HL-60 (cell line): ENCODE data around the gene CNNM3.

Source experiments
- DNase-seq, 2 experiments: peaks; one replicate each; pipeline ENCODE4 v3.0.0-alpha.2; 2010 to 2020; ENCODE audit warnings: low read depth in 1 of 2, low spot score in 1 of 2
- H3K27ac ChIP-seq: fragments of 250-450 bp; sonication (Bioruptor Pico); replicated peaks from 2 replicates; pipeline ENCODE4 v1.5.1; 2020; ENCODE audit warnings: mild to moderate bottlenecking, moderate library complexity
- H3K27me3 ChIP-seq: fragments of 250-450 bp; sonication (Bioruptor Pico); 2 replicates; pipeline ENCODE4 v1.5.1; 2021; ENCODE audit warnings: mild to moderate bottlenecking, moderate library complexity; ENCODE audit not compliant: insufficient read depth, poor library complexity, severe bottlenecking
- H3K4me3 ChIP-seq: replicated peaks from 2 replicates; pipeline ENCODE4 v1.5.1; 2011; ENCODE audit warnings: mild to moderate bottlenecking, control low read depth, low read length; ENCODE audit not compliant: insufficient read depth
- GABPA ChIP-seq: IDR thresholded peaks from 2 replicates; pipeline ENCODE4 v1.6.1; 2012; ENCODE audit warnings: low read depth
- POLR2AphosphoS5 ChIP-seq: IDR thresholded peaks from 2 replicates; pipeline ENCODE4 v1.6.1; 2012; ENCODE audit warnings: low read depth
- REST ChIP-seq: IDR thresholded peaks from 2 replicates; pipeline ENCODE4 v1.6.1; 2012; ENCODE audit warnings: low read depth; ENCODE audit not compliant: insufficient replicate concordance
- SPI1 ChIP-seq: IDR thresholded peaks from 2 replicates; pipeline ENCODE4 v1.6.1; 2012; ENCODE audit warnings: low read depth, mild to moderate bottlenecking, borderline replicate concordance
- TF ChIP-seq, protein P1 (sequence below): IDR thresholded peaks from one replicate; pipeline ENCODE4 v1.5.1; 2011; ENCODE audit warnings: low read length, control low read depth, inconsistent platforms; ENCODE audit not compliant: insufficient read depth

The CNNM3 gene

GRCh38 chr2:96771796-96772618 lies 44.1 kb upstream of the CNNM3 start:
- Histone ChIP-seq H3K27ac (no peak overlapping the region), H3K4me3 (no peak overlapping the region), H3K27me3 (no peaks in the 10 kb centered on the region)
- DNase-seq, result no peak
- TF ChIP-seq SPI1 (no peak), REST (no peak), GABPA (no peak), POLR2AphosphoS5 (no peak)
- TF ChIP-seq, protein P1, sequence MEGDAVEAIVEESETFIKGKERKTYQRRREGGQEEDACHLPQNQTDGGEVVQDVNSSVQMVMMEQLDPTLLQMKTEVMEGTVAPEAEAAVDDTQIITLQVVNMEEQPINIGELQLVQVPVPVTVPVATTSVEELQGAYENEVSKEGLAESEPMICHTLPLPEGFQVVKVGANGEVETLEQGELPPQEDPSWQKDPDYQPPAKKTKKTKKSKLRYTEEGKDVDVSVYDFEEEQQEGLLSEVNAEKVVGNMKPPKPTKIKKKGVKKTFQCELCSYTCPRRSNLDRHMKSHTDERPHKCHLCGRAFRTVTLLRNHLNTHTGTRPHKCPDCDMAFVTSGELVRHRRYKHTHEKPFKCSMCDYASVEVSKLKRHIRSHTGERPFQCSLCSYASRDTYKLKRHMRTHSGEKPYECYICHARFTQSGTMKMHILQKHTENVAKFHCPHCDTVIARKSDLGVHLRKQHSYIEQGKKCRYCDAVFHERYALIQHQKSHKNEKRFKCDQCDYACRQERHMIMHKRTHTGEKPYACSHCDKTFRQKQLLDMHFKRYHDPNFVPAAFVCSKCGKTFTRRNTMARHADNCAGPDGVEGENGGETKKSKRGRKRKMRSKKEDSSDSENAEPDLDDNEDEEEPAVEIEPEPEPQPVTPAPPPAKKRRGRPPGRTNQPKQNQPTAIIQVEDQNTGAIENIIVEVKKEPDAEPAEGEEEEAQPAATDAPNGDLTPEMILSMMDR, result no peak

DNA sequence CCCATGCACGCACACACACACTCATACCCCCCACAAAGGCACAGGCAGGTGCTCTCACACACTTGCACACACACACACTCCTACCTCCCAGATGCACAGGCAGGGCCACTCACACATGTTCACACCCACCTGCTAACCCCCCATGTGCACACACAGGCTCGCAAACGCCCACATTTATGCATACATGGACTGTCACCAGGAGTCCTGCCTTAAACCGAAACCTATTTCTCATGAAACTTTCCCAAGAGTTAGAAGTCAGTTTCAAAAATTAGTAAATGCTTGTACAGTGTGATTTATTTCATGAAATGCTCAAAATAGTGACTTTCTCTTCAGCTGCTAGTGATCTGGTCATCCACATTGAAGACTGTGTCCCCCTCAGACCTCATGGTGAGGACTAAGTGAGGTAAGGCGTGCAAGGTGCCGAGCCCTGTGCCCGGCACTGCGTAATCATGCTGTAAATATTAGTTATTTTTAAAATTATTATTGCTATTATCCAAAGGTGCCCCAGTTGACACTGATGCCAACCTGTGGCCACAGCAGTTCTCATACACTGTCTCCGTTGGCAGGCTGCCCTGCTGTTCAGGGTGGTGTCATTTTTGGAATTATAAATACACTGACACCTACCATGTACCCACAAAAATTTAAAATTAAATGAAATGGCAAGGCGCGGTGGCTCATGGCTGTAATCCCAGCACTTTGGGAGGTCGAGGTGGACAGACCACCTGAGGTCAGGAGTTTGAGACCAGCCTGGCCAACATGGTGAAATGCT lies 43.0 kb upstream of the CNNM3 start:
- Histone ChIP-seq H3K27me3 (no peaks in the 10 kb centered on the region), H3K4me3 (no peak overlapping the region), H3K27ac (no peak overlapping the region)
- DNase-seq, result no peak
- no peak for TF ChIP-seq SPI1

- peak; percentile 43 to 45 for DNase-seq
- peak overlapping the region; percentile 33 for H3K4me3 ChIP-seq
- TF ChIP-seq REST, result no peak
These were observed 42.1 kb upstream of the CNNM3 start for GRCh38 chr2:96773922-96774321.

DNA sequence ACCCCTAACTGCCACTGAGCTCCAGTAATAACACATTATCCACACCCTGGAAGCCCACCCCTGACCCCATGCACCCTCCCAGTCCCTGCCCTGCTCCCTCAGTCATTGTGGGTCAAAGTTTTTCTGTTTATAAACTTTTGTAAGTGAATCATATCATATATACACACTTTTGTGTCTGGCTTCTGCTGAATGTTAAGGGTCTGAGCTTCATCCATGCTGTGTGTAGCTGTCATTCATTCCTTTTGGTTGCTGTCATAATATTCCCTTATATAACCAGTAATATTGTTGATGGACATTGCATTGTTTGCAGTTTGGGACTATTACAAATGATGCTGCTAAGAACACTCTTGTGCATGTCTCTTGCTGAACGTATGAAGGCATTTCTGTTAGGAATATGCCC lies 40.9 kb upstream of the CNNM3 start:
- H3K4me3 ChIP-seq, result no peak overlapping the region
- no peak overlapping the region for H3K27ac ChIP-seq
- TF ChIP-seq REST (no peak), GABPA (no peak), POLR2AphosphoS5 (no peak), SPI1 (no peak)
- TF ChIP-seq, protein P1, result no peak
- H3K27me3 ChIP-seq, result no peaks in the 10 kb centered on the region
- DNase-seq, result no peak

More at GRCh38 chr2:96773922-96774321, 42.1 kb upstream of the CNNM3 start:
- Histone ChIP-seq H3K27ac (peak overlapping the region; percentile 33), H3K27me3 (no peaks in the 10 kb centered on the region)
